K562 (cell line): ENCODE data around the gene AGPAT3. TPM values are rescaled to one million over a fixed set of nuclear protein-coding genes. Genes with fewer than 3 reads are reported as not detected.

ENCODE experiments used
- CBFA2T2 ChIP-seq: fragments of 450-650 bp; conservative IDR thresholded peaks from 2 replicates; pipeline ENCODE4 v1.6.1; 2017; ENCODE audit warnings: mild to moderate bottlenecking
- DEAF1 ChIP-seq: fragments of 450-650 bp; formaldehyde crosslinking; IDR thresholded peaks from 2 replicates; pipeline ENCODE4 v1.4.0; 2020; ENCODE audit warnings: mild to moderate bottlenecking, moderate library complexity
- DMBX1 ChIP-seq: fragments of 250-450 bp; sonication (Bioruptor Pico); IDR thresholded peaks from 2 replicates; pipeline ENCODE4 v1.8.0; 2022; ENCODE audit warnings: inconsistent platforms, mild to moderate bottlenecking, moderate library complexity, borderline replicate concordance
- EP400 ChIP-seq: fragments of 450-650 bp; IDR thresholded peaks from 2 replicates; pipeline ENCODE4 v1.6.1; 2017; ENCODE audit warnings: antibody characterized with exemption, mild to moderate bottlenecking, moderate library complexity
- KDM5B ChIP-seq: fragments of 200-600 bp; sonication (generic); IDR thresholded peaks from 2 replicates; pipeline ENCODE4 v1.6.1; 2012; ENCODE audit warnings: low read depth, mild to moderate bottlenecking, moderate library complexity, low read length, control low read depth, inconsistent platforms; ENCODE audit not compliant: insufficient replicate concordance
- KLF13 ChIP-seq: fragments of 450-650 bp; IDR thresholded peaks from 2 replicates; pipeline ENCODE4 v1.6.1; 2016; ENCODE audit warnings: missing genetic modification characterization, low read depth, mild to moderate bottlenecking, missing compliant biosample characterization, moderate library complexity, borderline replicate concordance
- MLLT1 ChIP-seq, 2 experiments: fragments of 450-650 bp; IDR thresholded peaks; 2 replicates each; pipeline ENCODE4 v1.6.1; 2016
- PCBP1 ChIP-seq: fragments of 200-400 bp; formaldehyde crosslinking; IDR thresholded peaks from 2 replicates; pipeline ENCODE4 v1.6.1; 2018; ENCODE audit warnings: mild to moderate bottlenecking, low read depth, low read length; ENCODE audit not compliant: poor library complexity, severe bottlenecking
- SMAD1 ChIP-seq: fragments of 150-350 bp; IDR thresholded peaks from 2 replicates; pipeline ENCODE4 v1.6.1; 2014; ENCODE audit warnings: low read length, low read depth; ENCODE audit not compliant: partially characterized antibody
- SUPT5H ChIP-seq: fragments of 450-650 bp; IDR thresholded peaks from 2 replicates; pipeline ENCODE4 v1.6.1; 2016
- YY1 ChIP-seq, 3 experiments: IDR thresholded peaks; 2 replicates each; pipeline ENCODE4 v1.6.1; 2011; ENCODE audit warnings: low read length in 2 of 3, mild to moderate bottlenecking in 2 of 3, moderate library complexity in 2 of 3, borderline replicate concordance in 1 of 3, control low read depth in 1 of 3, low read depth in 1 of 3; ENCODE audit not compliant: insufficient read depth in 3 of 3, insufficient replicate concordance in 2 of 3, control insufficient read depth in 1 of 3, insufficient read length in 1 of 3; ENCODE audit errors: extremely low read depth in 1 of 3
- ZEB2 ChIP-seq: fragments of 450-650 bp; IDR thresholded peaks from 2 replicates; pipeline ENCODE4 v1.6.1; 2016
- ZNF224 ChIP-seq: sonication (generic); formaldehyde crosslinking; IDR thresholded peaks from 2 replicates; pipeline ENCODE4 v1.8.0; 2022; ENCODE audit warnings: mild to moderate bottlenecking, missing genetic modification reagents
- ZNF512 ChIP-seq: IDR thresholded peaks from 2 replicates; pipeline ENCODE4 v1.6.1; 2016; ENCODE audit warnings: missing genetic modification characterization, missing compliant biosample characterization
- ZNF717 ChIP-seq: fragments of 250-450 bp; sonication (Bioruptor Pico); IDR thresholded peaks from 2 replicates; pipeline ENCODE4 v1.5.0; 2021
- ZNF77 ChIP-seq: fragments of 250-450 bp; sonication (Bioruptor Pico); IDR thresholded peaks from 2 replicates; pipeline ENCODE4 v1.5.0; 2020
- polyA plus RNA-seq, 8 experiments: library from polyadenylated mRNA; depleted of rRNA in 4 of 8; stranded (reverse) in 5 of 8; unstranded in 3 of 8; fragments of >200 nt; fragmentation: Nextera tagmentation in 2 of 8; fragmentation: Illumina TruSeq in 1 of 8; extraction: Ambion mirVana in 2 of 8; extraction: Trizol in 1 of 8; gene quantifications; 2 replicates each; pipeline versions ENCODE4 v1.2.1 to v1.2.3, GENCODE V29; 2011 to 2014; ENCODE audit warnings: inconsistent platforms in 1 of 8, missing spikeins in 1 of 8
- total RNA-seq, 7 experiments: library from RNA; depleted of rRNA in 6 of 7; stranded (reverse); fragments of >200 nt in 6 of 7; fragmentation: Illumina TruSeq in 2 of 7; extraction: Trizol in 2 of 7; gene quantifications; 2 replicates each; pipeline versions ENCODE4 v1.2.1 to v1.2.3, GENCODE V29; 2011 to 2021; ENCODE audit warnings: low replicate concordance in 1 of 7
- TF ChIP-seq, protein P1 (sequence below), 2 experiments: IDR thresholded peaks; 2 replicates each; pipeline ENCODE4 v1.6.1; 2011; ENCODE audit warnings: borderline replicate concordance in 1 of 2, control low read depth in 1 of 2, low read depth in 1 of 2, low read length in 1 of 2, mild to moderate bottlenecking in 1 of 2, mixed read lengths in 1 of 2, moderate library complexity in 1 of 2; ENCODE audit not compliant: insufficient read depth in 1 of 2, insufficient read length in 1 of 2, poor library complexity in 1 of 2, severe bottlenecking in 1 of 2; ENCODE audit errors: extremely low read depth in 1 of 2
- TF ChIP-seq, protein P2 (sequence below): fragments of 450-650 bp; conservative IDR thresholded peaks from 2 replicates; pipeline ENCODE4 v1.6.1; 2016; ENCODE audit warnings: missing genetic modification characterization, low read depth, mild to moderate bottlenecking, control low read depth, missing compliant biosample characterization

Gene AGPAT3
- total and polyA plus RNA-seq, 9 of the 15 experiments (the other 6 are each of a cell fraction or from before 2014, with no cell fraction given) = 1.5 to 88.4 (median 35.7) TPM

GRCh38 chr21:43854773-43855633 lies 10.0 kb upstream of the AGPAT3 start (continued):
- TF ChIP-seq ZNF512 (tag) (no peak), PCBP1 (no peak), KLF13 (tag) (peak; percentile 82; the same call in 1 of the 2 replicates), SMAD1 (peak; percentile 81), DEAF1 (CRISPR knock-in tag) (0 out of 2 replicates have a peak, but pooled peaks have one; percentile 30), MLLT1 (IDR thresholded peaks at IDR 0.05) (0 out of 4 replicates have a peak, but pooled peaks of 1 of the 2 experiments have one; percentile 58), ZEB2 (peak; percentile 67), ZNF77 (no peak), ZNF224 (CRISPR knock-in tag) (no peak), DMBX1 (CRISPR knock-in tag) (peak; percentile 43; the same call in 1 of the 2 replicates), CBFA2T2 (peak; percentile 53), ZNF717 (CRISPR knock-in tag) (no peak), SUPT5H (peak; percentile 85), EP400 (peak; percentile 80), KDM5B (peak; percentile 94), YY1 (IDR thresholded peaks at IDR 0.05; ENCODE audit: borderline replicate concordance in 1 of 3, control insufficient read depth in 1 of 3, extremely low read depth in 1 of 3, insufficient read depth in 3 of 3, insufficient read length in 1 of 3, insufficient replicate concordance in 2 of 3, low read depth in 1 of 3, low read length in 2 of 3) (peak in 1 of 3 experiments; percentile 41)
- TF ChIP-seq, protein P1, sequence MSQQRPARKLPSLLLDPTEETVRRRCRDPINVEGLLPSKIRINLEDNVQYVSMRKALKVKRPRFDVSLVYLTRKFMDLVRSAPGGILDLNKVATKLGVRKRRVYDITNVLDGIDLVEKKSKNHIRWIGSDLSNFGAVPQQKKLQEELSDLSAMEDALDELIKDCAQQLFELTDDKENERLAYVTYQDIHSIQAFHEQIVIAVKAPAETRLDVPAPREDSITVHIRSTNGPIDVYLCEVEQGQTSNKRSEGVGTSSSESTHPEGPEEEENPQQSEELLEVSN (IDR thresholded peaks at IDR 0.05; ENCODE audit: borderline replicate concordance in 1 of 2, extremely low read depth in 1 of 2, insufficient read depth in 1 of 2, insufficient read length in 1 of 2, low read depth in 1 of 2, low read length in 1 of 2, poor library complexity in 1 of 2, severe bottlenecking in 1 of 2) = peak; percentile 15 to 50
- TF ChIP-seq, protein P2, sequence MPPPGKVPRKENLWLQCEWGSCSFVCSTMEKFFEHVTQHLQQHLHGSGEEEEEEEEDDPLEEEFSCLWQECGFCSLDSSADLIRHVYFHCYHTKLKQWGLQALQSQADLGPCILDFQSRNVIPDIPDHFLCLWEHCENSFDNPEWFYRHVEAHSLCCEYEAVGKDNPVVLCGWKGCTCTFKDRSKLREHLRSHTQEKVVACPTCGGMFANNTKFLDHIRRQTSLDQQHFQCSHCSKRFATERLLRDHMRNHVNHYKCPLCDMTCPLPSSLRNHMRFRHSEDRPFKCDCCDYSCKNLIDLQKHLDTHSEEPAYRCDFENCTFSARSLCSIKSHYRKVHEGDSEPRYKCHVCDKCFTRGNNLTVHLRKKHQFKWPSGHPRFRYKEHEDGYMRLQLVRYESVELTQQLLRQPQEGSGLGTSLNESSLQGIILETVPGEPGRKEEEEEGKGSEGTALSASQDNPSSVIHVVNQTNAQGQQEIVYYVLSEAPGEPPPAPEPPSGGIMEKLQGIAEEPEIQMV (tag) = no peak
